Body of pancreas (tissue), 4 donors: ENCODE data around the gene SH3D19.

ENCODE experiments used
- POLR2A ChIP-seq, 3 donors: fragments of 450-650 bp; IDR thresholded peaks; one replicate each; pipeline ENCODE4 v1.6.1; 2016; ENCODE audit warnings: antibody characterized with exemption in 3 of 3, mild to moderate bottlenecking in 2 of 3
- TF ChIP-seq, protein P1 (sequence below), 7 experiments: fragments of 450-650 bp in 4 of 7; fragments of 200-600 bp in 3 of 7; sonication (generic) in 3 of 7; IDR thresholded peaks; one replicate each; pipeline ENCODE4 v1.5.1; 2016 to 2019; ENCODE audit warnings: antibody characterized with exemption in 7 of 7

DNA sequence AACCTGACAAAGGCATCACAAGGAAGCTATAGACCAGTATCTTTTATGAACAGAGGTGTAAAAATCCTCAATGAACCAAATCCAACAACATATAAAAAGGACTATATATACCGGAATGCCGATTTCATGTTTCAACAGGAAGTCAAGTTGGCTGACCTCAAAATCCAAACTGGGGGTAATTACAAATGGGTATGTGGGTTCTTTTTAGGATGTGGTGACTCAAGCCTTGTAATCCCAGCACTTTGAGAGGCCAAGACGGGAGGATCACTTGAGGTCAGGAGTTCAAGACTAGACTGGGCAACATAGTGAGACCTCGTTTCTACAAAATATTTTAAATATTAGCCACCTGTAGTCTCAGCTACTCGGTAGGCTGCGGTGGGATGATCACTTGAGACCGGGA lies 38.0 kb downstream of the SH3D19 start:
- TF ChIP-seq, protein P1, sequence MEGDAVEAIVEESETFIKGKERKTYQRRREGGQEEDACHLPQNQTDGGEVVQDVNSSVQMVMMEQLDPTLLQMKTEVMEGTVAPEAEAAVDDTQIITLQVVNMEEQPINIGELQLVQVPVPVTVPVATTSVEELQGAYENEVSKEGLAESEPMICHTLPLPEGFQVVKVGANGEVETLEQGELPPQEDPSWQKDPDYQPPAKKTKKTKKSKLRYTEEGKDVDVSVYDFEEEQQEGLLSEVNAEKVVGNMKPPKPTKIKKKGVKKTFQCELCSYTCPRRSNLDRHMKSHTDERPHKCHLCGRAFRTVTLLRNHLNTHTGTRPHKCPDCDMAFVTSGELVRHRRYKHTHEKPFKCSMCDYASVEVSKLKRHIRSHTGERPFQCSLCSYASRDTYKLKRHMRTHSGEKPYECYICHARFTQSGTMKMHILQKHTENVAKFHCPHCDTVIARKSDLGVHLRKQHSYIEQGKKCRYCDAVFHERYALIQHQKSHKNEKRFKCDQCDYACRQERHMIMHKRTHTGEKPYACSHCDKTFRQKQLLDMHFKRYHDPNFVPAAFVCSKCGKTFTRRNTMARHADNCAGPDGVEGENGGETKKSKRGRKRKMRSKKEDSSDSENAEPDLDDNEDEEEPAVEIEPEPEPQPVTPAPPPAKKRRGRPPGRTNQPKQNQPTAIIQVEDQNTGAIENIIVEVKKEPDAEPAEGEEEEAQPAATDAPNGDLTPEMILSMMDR (IDR thresholded peaks at IDR 0.05), result no peak
- no peak for TF ChIP-seq POLR2A (IDR thresholded peaks at IDR 0.05)
